Fibroblast of the aortic adventitia (primary cell): ENCODE data around the gene ATP11A. TPM values are rescaled to one million over a fixed set of nuclear protein-coding genes. Genes with fewer than 3 reads are reported as not detected.
A peak's percentile ranks its signal among the peaks of the same experiment; 100 is the strongest.

ENCODE experiments used
- DNase-seq: peaks from one replicate; pipeline ENCODE4 v3.0.0-alpha.2; 2010; ENCODE audit warnings: low read depth
- H3K4me3 ChIP-seq: 2 replicates; pipeline ENCODE4 v1.5.1; 2011; ENCODE audit warnings: low read depth, mild to moderate bottlenecking, control low read depth, low read length, moderate library complexity
- total RNA-seq: library from RNA; depleted of rRNA; stranded (reverse); fragments of >200 nt; gene quantifications from 2 replicates; pipeline ENCODE4 v1.2.3, GENCODE V29; 2012; ENCODE audit warnings: low replicate concordance
- TF ChIP-seq, protein P1 (sequence below): IDR thresholded peaks from 2 replicates; pipeline ENCODE4 v1.5.1; 2011; ENCODE audit warnings: mild to moderate bottlenecking, low read length, control low read depth, inconsistent platforms; ENCODE audit not compliant: insufficient read depth

Gene ATP11A
- total RNA-seq, 1 donor, result 8.9 TPM

DNA sequence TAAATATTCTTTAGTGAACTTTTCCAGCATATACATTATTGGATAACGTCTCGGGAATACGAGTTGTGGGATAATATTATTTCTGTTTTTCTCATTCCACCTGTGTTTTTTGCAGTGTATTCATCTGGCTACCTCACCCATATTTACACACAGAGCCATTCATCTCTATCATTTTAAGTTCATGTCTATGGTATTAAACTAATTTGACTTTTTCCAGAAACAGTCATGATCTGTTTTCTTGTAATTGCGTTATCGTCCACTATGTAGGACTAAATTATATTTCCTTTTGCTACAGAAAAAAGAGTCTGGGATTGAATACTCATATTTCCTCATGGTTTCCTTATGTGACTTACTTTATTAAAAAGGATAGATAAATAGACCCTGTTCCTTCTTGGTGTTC, 2.7 kb downstream of the ATP11A start:
- TF ChIP-seq, protein P1, sequence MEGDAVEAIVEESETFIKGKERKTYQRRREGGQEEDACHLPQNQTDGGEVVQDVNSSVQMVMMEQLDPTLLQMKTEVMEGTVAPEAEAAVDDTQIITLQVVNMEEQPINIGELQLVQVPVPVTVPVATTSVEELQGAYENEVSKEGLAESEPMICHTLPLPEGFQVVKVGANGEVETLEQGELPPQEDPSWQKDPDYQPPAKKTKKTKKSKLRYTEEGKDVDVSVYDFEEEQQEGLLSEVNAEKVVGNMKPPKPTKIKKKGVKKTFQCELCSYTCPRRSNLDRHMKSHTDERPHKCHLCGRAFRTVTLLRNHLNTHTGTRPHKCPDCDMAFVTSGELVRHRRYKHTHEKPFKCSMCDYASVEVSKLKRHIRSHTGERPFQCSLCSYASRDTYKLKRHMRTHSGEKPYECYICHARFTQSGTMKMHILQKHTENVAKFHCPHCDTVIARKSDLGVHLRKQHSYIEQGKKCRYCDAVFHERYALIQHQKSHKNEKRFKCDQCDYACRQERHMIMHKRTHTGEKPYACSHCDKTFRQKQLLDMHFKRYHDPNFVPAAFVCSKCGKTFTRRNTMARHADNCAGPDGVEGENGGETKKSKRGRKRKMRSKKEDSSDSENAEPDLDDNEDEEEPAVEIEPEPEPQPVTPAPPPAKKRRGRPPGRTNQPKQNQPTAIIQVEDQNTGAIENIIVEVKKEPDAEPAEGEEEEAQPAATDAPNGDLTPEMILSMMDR, result no peak
- no peak overlapping the region for H3K4me3 ChIP-seq
- DNase-seq, result no peak

DNA sequence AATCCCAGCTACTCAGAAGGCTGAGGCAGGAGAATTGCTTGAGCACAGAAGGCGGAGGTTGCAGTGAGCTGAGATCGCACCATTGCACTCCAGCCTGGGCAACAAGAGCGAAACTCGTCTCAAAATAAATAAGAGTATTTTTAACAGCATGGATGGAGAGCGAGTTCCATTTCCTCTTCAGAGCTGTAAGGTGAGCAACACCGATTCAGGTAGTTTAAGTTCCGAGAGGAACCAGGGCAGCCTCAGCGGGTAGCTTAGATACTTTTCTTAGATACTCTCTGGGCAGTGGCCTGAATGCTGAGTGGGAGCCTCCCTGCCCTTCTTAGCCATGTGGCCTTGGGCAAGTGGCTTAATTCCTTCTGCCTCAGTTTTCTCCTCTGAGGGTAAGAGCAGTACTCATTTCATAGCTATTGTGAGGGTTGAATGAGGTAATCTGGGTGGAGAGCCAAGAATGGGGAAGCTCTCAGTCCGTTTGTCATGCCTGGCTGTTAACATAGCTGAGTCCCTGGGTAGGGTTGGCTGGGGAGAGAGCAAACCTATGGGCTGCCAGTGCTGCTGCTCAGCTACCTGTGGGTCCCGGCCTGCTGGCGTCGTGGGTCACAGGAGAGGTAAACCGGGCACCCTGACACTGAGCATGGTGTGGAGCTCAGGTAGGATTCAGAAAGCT, 4.1 kb downstream of the ATP11A start:
- H3K4me3 ChIP-seq, result no peak overlapping the region
- TF ChIP-seq, protein P1, result no peak
- DNase-seq, result peak; percentile 84

DNA sequence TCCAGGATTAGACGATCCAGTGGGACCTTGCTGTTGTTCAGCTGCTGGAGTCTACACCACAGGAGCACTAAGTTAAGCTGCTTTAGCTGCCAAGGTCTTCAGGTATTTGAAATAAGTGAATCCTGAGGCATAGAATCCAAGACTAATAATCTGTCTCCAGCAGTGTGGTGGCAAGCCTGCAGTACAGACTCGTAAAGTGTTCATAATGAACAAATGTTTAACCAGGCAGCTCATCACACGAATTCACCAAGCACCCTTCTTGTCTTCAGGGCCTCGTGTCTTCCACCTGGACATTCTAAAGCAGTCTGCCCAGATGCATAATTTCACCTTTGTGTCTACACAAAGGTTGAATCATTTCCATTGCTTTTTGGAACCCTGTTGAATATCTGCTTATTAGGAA, 5.3 kb downstream of the ATP11A start:
- no peak overlapping the region for H3K4me3 ChIP-seq
- TF ChIP-seq, protein P1, result no peak
- DNase-seq, result no peak

DNA sequence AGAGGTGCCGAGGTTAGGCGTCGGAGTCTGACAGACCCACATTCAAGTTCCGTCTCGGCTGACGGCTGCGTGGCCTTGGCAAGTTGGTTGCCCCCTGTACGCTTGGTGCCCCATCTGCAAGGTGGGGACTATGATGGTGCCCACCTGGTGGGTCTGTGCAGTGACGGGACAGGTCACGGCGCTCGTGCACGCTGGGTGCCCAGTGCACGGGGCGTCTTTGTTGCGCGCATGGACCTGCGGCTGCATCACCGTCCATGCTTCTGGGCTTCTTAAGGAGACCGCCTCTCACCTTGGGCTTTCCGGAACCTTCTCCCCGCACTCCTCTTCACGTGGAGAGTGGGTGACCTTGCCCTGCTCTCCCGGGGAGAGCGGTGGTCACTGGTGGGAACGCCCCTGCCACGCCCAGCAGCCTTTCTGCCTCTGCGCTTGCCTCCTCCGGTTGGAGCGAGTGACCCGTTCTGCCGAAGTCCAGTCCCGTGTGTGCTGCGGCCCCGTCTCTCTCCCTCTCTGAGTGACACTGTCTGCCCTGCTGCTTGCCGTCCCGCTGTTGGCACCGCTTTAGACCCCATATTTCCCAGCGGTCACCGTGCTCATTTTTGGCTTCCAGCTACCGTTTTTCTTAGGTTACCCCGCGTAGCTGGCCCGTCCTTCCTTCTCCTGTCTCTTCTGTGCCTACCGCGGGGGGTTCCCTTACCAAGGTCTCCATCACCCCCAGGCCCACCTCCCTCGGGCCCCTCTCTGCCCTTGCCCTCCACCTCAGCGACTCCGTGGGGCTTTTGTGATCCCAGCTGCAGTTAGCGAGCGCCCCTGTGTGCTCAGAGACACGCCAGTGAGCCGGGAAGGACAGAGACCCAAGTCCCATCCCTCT, 6.4 kb downstream of the ATP11A start:
- no peak for DNase-seq
- TF ChIP-seq, protein P1, result no peak
- no peak overlapping the region for H3K4me3 ChIP-seq

DNA sequence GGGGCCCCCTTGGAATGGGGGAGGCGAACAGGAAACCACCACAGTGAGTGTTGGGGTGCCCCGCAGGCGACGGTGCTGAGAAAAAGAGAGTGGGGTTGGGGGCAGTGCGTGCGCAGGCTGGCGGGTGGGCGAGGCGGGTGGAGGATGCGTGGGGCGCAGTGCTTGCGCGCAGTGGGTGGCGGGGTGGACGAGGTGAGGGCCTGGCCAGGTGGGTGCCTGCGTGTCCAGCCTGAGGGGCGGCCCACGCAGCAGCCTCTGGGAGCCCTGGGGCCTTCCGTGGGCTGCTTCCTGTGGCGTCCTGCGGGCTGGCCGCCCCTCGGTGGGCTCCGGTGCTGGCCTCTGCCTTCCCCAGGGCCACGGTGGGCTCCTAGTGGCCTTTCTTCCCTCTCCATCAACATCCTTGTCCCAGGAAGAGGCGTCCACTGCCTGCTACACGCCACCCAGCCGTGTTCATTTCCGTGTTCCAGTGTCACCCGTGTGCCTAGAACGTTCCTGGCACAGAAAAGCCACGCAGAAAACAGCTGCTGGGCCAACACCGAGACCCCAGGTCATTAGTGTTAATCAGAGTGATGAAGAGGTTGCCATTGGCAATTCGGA, 7.1 kb downstream of the ATP11A start:
- no peak overlapping the region for H3K4me3 ChIP-seq
- TF ChIP-seq, protein P1, result no peak
- no peak for DNase-seq

DNA sequence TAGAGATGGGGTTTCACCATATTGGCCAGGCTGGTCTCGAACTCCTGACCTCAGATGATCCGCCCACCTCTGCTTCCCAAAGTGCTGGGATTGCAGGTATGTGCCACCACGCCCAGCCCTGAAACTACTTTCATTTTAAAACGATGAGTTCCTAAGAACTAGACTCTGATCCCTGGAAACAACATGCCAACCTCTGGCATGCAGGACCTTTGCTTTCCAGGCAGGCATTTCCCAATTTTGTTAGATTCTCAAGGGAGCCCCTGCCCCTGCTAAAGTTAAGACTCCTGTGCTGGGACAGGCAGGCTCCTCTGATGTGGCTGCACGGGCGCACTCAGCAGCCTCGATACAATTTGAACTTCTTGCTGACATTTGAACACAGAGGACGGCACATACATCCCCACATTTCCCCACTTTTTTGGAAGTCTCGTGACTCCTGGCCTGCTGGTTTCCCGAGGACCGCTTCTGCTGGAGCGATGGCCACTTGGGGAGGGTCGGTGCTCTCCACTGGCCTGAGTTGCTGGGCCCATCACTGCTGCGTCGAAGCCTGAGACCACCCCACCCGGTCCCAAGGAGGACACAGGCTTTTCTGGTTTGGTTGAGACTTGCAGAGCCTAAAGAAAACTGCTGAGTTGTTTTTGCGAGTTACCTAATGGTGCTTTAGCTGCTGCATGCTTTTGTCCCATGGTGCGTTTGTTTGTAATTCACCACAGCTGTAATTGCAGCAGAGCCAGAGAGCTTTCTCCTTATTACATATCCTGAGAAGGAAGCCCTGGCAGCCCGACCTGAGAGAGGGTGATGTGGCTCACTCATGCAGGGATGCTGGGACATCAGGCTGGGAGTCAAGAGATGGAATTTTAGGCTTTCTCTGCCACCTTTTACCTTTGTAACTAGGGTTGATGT, 8.2 kb downstream of the ATP11A start:
- TF ChIP-seq, protein P1, result no peak
- DNase-seq, result peak; percentile 77
- peak overlapping the region; percentile 18 for H3K4me3 ChIP-seq
